ENCODE results near the gene HIVEP2. TPM values are rescaled to one million over a fixed set of nuclear protein-coding genes. Genes with fewer than 3 reads are reported as not detected.

HIVEP2 gene
- total RNA-seq, 1 donor from 2014 or later = 11.7 TPM

- TF ChIP-seq CTCF (IDR thresholded peaks at IDR 0.05) = no peak
- Mint-ChIP-seq H3K27ac (ENCODE audit: unreplicated experiment) (no peak overlapping the region), H3K9me3 (ENCODE audit: low read depth) (no peaks in the 10 kb centered on the region), H3K36me3 (ENCODE audit: low read depth) (no peaks in the 10 kb centered on the region), H3K4me1 (ENCODE audit: low read depth) (peaks cover 23% of the 10 kb centered on the region), H3K27me3 (ENCODE audit: low read depth) (no peaks in the 10 kb centered on the region), H3K4me3 (ENCODE audit: unreplicated experiment) (no peak overlapping the region)
- DNase-seq (ENCODE audit: low spot score) = no peak
These were observed 117.6 kb downstream of the HIVEP2 start for GRCh38 chr6:142827369-142827768.

- Mint-ChIP-seq H3K27me3 (ENCODE audit: low read depth) (no peaks in the 10 kb centered on the region), H3K4me3 (ENCODE audit: unreplicated experiment) (no peak overlapping the region), H3K27ac (ENCODE audit: unreplicated experiment) (no peak overlapping the region), H3K4me1 (ENCODE audit: low read depth) (peaks cover 23% of the 10 kb centered on the region), H3K9me3 (ENCODE audit: low read depth) (no peaks in the 10 kb centered on the region), H3K36me3 (ENCODE audit: low read depth) (no peaks in the 10 kb centered on the region)
- no peak for TF ChIP-seq CTCF (IDR thresholded peaks at IDR 0.05)
- DNase-seq (ENCODE audit: low spot score) = no peak
These were observed 119.2 kb downstream of the HIVEP2 start for GRCh38 chr6:142825760-142826159.

- Mint-ChIP-seq H3K4me3 (ENCODE audit: unreplicated experiment) (no peak overlapping the region), H3K36me3 (ENCODE audit: low read depth) (no peaks in the 10 kb centered on the region), H3K9me3 (ENCODE audit: low read depth) (no peaks in the 10 kb centered on the region), H3K27me3 (ENCODE audit: low read depth) (no peaks in the 10 kb centered on the region), H3K4me1 (ENCODE audit: low read depth) (peaks cover 23% of the 10 kb centered on the region), H3K27ac (ENCODE audit: unreplicated experiment) (no peak overlapping the region)
- DNase-seq (ENCODE audit: low spot score) = no peak
- no peak for TF ChIP-seq CTCF (IDR thresholded peaks at IDR 0.05)
These were observed 120.5 kb downstream of the HIVEP2 start for GRCh38 chr6:142824426-142824825.

GRCh38 chr6:142823256-142823902 lies 121.6 kb downstream of the HIVEP2 start:
- Mint-ChIP-seq H3K27ac (ENCODE audit: unreplicated experiment) (no peak overlapping the region), H3K36me3 (ENCODE audit: low read depth) (no peaks in the 10 kb centered on the region), H3K4me1 (ENCODE audit: low read depth) (peaks cover 26% of the 10 kb centered on the region), H3K9me3 (ENCODE audit: low read depth) (no peaks in the 10 kb centered on the region), H3K27me3 (ENCODE audit: low read depth) (no peaks in the 10 kb centered on the region), H3K4me3 (ENCODE audit: unreplicated experiment) (no peak overlapping the region)
- no peak for DNase-seq (ENCODE audit: low spot score)
- TF ChIP-seq CTCF (IDR thresholded peaks at IDR 0.05) = no peak

GRCh38 chr6:142822842-142823241 lies 122.1 kb downstream of the HIVEP2 start:
- Mint-ChIP-seq H3K4me1 (ENCODE audit: low read depth) (peaks cover 26% of the 10 kb centered on the region), H3K9me3 (ENCODE audit: low read depth) (no peaks in the 10 kb centered on the region), H3K4me3 (ENCODE audit: unreplicated experiment) (no peak overlapping the region), H3K36me3 (ENCODE audit: low read depth) (no peaks in the 10 kb centered on the region), H3K27ac (ENCODE audit: unreplicated experiment) (no peak overlapping the region), H3K27me3 (ENCODE audit: low read depth) (no peaks in the 10 kb centered on the region)
- TF ChIP-seq CTCF (IDR thresholded peaks at IDR 0.05) = peak; percentile 56
- no peak for DNase-seq (ENCODE audit: low spot score)

Data from chondrocyte (in vitro differentiated cells).